C4-2B (cell line): ENCODE measurements around the gene RCCD1.

ENCODE experiments used
- CTCF ChIP-seq: fragments of 450-650 bp; conservative IDR thresholded peaks from 2 replicates; pipeline ENCODE4 v1.5.1; 2017; ENCODE audit warnings: mild to moderate bottlenecking
- ZFX ChIP-seq: fragments of 450-650 bp; IDR thresholded peaks from 2 replicates; pipeline ENCODE4 v1.6.1; 2017

GRCh38 chr15:90906181-90906849 is 48.4 kb upstream of the RCCD1 start:
- TF ChIP-seq CTCF (no peak), ZFX (no peak)
